GM12864 (cell line): Measurements from ENCODE around the gene ACP6.

Source experiments
- DNase-seq: peaks from one replicate; pipeline ENCODE4 v3.0.0-alpha.2; 2011; ENCODE audit warnings: low read depth
- H3K4me3 ChIP-seq: 2 replicates; pipeline ENCODE4 v1.5.1; 2011; ENCODE audit warnings: mild to moderate bottlenecking, low read depth, low read length, control low read depth
- CTCF ChIP-seq: IDR thresholded peaks from 2 replicates; pipeline ENCODE4 v1.5.1; 2011; ENCODE audit warnings: low read depth, mild to moderate bottlenecking, moderate library complexity, low read length, control low read depth, inconsistent platforms; ENCODE audit errors: missing control alignments

ACP6 gene

DNA sequence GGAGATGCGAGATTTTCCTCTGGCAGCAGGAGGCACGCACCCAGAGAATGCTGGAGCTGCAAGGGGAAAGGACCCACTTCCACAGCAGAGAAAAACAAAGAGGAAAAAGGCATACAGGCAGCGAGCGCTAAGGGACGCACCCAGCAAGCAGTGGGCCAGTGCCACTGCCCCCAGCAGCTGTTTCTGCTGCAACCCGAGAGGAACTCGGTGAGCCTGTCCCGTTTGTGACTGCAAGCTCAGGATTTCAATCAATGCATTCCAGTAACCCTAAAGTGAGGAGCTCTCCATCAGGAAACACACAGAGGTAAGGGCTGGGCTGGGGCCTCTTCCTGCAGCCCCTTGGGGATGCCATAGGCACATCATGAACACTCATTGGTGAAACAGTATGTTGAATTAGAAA, 58.7 kb downstream of the ACP6 start:
- no peak for TF ChIP-seq CTCF
- H3K4me3 ChIP-seq, result no peak overlapping the region
- no peak for DNase-seq

DNA sequence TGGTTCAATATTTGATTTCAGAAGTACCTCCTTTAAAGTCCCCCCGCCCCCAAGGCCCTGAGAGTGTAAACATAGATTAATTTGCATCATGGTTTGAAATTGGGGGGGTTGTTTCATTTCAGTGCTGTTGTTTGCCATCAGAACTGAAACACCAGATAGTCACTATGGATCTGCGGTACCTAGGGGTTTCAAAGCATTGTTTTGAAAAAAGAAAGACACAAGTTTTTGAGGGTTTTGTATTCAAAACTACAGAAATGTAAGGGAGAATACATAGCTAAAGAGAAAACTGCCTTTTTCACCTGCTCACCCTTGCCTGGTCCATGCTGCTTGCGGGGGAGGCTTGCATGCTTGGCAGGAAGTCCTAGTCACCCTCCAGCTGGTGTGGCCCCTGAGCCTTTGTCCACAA, 59.3 kb downstream of the ACP6 start:
- H3K4me3 ChIP-seq, result no peak overlapping the region
- no peak for TF ChIP-seq CTCF
- DNase-seq, result peak; percentile 66

DNA sequence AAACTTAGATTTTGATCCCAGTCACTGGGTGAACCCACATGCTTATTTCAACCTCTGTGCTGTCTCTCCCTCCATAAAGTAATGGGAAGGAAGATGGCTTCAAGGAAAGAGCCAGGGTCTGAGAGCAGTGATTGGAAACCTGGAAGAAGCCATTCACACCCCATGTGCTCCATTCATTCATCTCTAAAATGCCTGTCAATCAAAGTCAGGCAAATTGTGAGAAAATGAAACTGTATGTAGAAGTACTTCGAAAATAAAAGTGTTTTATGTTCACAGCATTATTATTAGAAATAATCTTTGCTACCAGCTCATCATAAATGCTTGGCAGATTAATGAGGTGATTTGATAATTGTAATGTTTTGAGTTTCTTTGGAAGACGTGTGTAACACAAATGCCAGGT, 61.0 kb downstream of the ACP6 start:
- no peak overlapping the region for H3K4me3 ChIP-seq
- no peak for DNase-seq
- no peak for TF ChIP-seq CTCF

DNA sequence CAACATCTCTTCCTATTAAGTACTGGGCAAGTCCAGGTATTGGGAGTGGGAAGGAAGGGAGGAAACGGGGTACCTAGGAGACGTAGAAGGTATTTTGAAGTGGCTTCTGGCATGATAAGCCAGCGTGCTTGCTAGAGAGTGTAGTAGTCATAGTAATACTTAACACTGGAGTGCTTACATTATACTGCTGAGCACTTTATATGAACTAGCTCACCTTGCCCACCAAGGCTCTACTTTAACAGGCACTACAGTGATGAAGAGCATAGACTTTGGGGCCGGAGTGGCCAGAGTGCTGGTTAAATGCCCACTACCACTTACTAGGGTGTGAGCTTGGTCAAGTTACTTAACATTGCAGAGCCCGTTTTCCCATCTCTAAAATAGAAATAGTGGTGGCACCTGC, 61.7 kb downstream of the ACP6 start:
- H3K4me3 ChIP-seq, result no peak overlapping the region
- TF ChIP-seq CTCF, result no peak
- DNase-seq, result no peak

DNA sequence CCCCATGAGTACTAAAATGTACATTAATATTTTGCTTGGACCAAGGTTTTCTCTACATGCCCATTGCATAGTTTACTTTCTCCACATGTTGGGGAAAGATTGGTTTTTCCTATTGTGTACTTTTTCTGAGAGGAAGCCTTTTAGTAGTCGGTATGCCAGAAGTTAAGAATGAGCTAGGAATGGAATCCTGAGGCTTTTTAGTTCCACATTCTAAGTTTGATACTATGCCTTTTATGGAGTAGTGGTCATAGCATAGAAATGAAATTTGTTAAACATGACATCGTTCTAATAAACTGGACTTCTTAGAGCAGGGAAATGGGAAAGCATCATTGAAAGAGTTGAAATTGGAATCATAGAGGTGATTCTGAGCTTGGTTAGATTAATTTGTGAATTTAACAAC, 64.7 kb downstream of the ACP6 start:
- DNase-seq, result no peak
- no peak overlapping the region for H3K4me3 ChIP-seq
- no peak for TF ChIP-seq CTCF

GRCh38 chr1:147603986-147604385, 66.3 kb downstream of the ACP6 start:
- H3K4me3 ChIP-seq, result no peak overlapping the region
- no peak for TF ChIP-seq CTCF
- peak; percentile 21 for DNase-seq
